Panc1 (cell line): Measurements from ENCODE around the gene NHSL1. TPM values are rescaled to one million over a fixed set of nuclear protein-coding genes. Genes with fewer than 3 reads are reported as not detected.

Experiments
- ATAC-seq: fragments of 200-7000 bp; cut with Tn5 transposase; 2 replicates; pipeline ENCODE4 v1.9.1; 2020; ENCODE audit warnings: mild to moderate bottlenecking, moderate library complexity
- BruUV-seq: library from RNA; stranded (reverse); fragments of 400-500 nt; replicated peaks from 2 replicates; lab custom pipeline; 2021; lab: Mats Ljungman, UMichigan
- CTCF ChIA-PET: fragments of 300-600 bp; sonication (Branson Sonifier 250); formaldehyde crosslinking; loops from one replicate; lab custom pipeline; 2022; ENCODE audit warnings: antibody characterized with exemption; lab: Charles Lee
- POLR2A ChIA-PET: fragments of 300-600 bp; sonication (Branson Sonifier 250); formaldehyde crosslinking; loops from one replicate; lab custom pipeline; 2022; ENCODE audit warnings: antibody characterized with exemption; lab: Charles Lee
- DNase-seq: peaks from one replicate; pipeline ENCODE4 v3.0.0-alpha.2; 2010; ENCODE audit warnings: low read depth, low spot score
- H3K27ac ChIP-seq: 2 replicates; pipeline ENCODE4 v1.5.1; 2011; ENCODE audit warnings: mild to moderate bottlenecking, low read length, inconsistent platforms
- H3K27me3 ChIP-seq: fragments of 200-500 bp; sonication (Bioruptor generic); 2 replicates; pipeline ENCODE4 v1.6.0; 2014; ENCODE audit warnings: low read length, inconsistent platforms; ENCODE audit not compliant: control insufficient read depth, insufficient read depth
- H3K36me3 ChIP-seq: fragments of 200-500 bp; sonication (Bioruptor generic); 2 replicates; pipeline ENCODE4 v1.5.1; 2014; ENCODE audit warnings: inconsistent platforms, mild to moderate bottlenecking, low read length, moderate library complexity; ENCODE audit not compliant: control insufficient read depth, insufficient read depth
- H3K4me1 ChIP-seq: 2 replicates; pipeline ENCODE4 v1.5.1; 2011; ENCODE audit warnings: inconsistent platforms, mild to moderate bottlenecking, low read length, moderate library complexity; ENCODE audit not compliant: control insufficient read depth, insufficient read depth
- H3K4me3 ChIP-seq, 2 experiments: 2 replicates each; pipeline ENCODE4 v1.5.1; 2011 to 2012; ENCODE audit warnings: low read depth in 2 of 2, low read length in 2 of 2, mild to moderate bottlenecking in 2 of 2, inconsistent platforms in 1 of 2, moderate library complexity in 1 of 2
- H3K9me3 ChIP-seq: fragments of 200-500 bp; sonication (Bioruptor generic); 2 replicates; pipeline ENCODE4 v1.5.1; 2014; ENCODE audit warnings: low read depth, mild to moderate bottlenecking, inconsistent platforms, low read length, moderate library complexity; ENCODE audit not compliant: control insufficient read depth, insufficient read depth
- CTCF ChIP-seq: fragments of 450-650 bp; IDR thresholded peaks from 2 replicates; pipeline ENCODE4 v1.5.1; 2017; ENCODE audit warnings: mild to moderate bottlenecking
- POLR2AphosphoS5 ChIP-seq: IDR thresholded peaks from 2 replicates; pipeline ENCODE4 v1.6.1; 2012; ENCODE audit warnings: mild to moderate bottlenecking, low read depth, low read length, moderate library complexity
- REST ChIP-seq, 2 experiments: IDR thresholded peaks; 2 replicates each; pipeline ENCODE4 v1.6.1; 2011 to 2012; ENCODE audit warnings: low read depth in 2 of 2, control low read depth in 1 of 2, low read length in 1 of 2, mild to moderate bottlenecking in 1 of 2, moderate library complexity in 1 of 2; ENCODE audit not compliant: insufficient read depth in 1 of 2
- SIN3A ChIP-seq: IDR thresholded peaks from 2 replicates; pipeline ENCODE4 v1.6.1; 2012; ENCODE audit warnings: low read depth, mild to moderate bottlenecking, low read length, moderate library complexity, borderline replicate concordance; ENCODE audit not compliant: insufficient read depth
- TCF7L2 ChIP-seq: IDR thresholded peaks from 2 replicates; pipeline ENCODE4 v1.6.1; 2011; ENCODE audit warnings: mild to moderate bottlenecking, low read depth, low read length, inconsistent platforms
- in situ Hi-C: cut with HindIII; loops from 2 replicates; pipeline ENCODE4 v1.10.0; 2016; ENCODE audit warnings: low sequenced_read_pairs, low pct_unique_long_range_greater_than_20kb
- intact Hi-C: fragments of 100-400 bp; cut with micrococcal nuclease; formaldehyde crosslinking; loops from one replicate; pipeline ENCODE4 v1.10.0; 2022; ENCODE audit not compliant: unreplicated experiment
- total RNA-seq: library from RNA; stranded (reverse); gene quantifications from one replicate; pipeline ENCODE4 v1.2.1, GENCODE V29; 2021; ENCODE audit not compliant: unreplicated experiment

Gene NHSL1
- total RNA-seq, 1 experiment from 2014 or later, result 20.6 TPM

DNA sequence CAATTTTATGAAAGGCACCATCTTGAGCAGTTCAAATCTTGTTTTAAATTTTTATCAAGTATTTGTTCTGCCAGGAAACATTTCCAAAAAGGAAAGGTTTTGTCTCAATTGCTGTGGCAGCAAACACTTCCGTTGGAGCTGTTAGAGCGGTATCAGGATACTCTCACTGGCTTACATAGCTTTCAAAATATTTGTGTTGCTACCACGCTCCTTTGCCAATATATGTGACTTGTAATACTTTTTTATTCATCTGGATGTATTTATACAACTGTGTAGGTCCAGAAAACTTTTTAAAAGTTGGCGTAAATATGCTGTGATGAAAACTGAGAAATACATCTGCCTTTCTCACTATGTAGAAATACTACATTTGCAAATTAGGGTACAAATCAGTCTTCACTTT lies 37.8 kb upstream of the NHSL1 start:
- CTCF ChIA-PET, result no interaction called here

GRCh38 chr6:138535728-138536455 lies 36.6 kb upstream of the NHSL1 start:
- no peak overlapping the region for H3K4me3 ChIP-seq
- DNase-seq (no peak), ATAC-seq (no peak)
- no peaks in the 10 kb centered on the region for H3K36me3 ChIP-seq
- ChIA-PET CTCF (no interaction called here), POLR2A (interaction anchor here (0.6 to 0.9 kb wide), 2 partner anchors 8 to 9 kb away, joined by 3 read pairs; no protein-coding TSS in a partner anchor)
- BruUV-seq, result no TSS peak
- TF ChIP-seq CTCF, result no peak
- TF ChIP-seq TCF7L2, result no peak
- no peak for TF ChIP-seq SIN3A
- TF ChIP-seq POLR2AphosphoS5, result no peak
- no peak for TF ChIP-seq REST (IDR thresholded peaks at IDR 0.05; ENCODE audit: insufficient read depth in 1 of 2, low read depth in 2 of 2, low read length in 1 of 2)
- in situ Hi-C loops (no loop called here), intact Hi-C loops (no loop called here)
- H3K27me3 ChIP-seq, result no peaks in the 10 kb centered on the region
- no peak overlapping the region for H3K27ac ChIP-seq
- no peaks in the 10 kb centered on the region for H3K4me1 ChIP-seq
- no peaks in the 10 kb centered on the region for H3K9me3 ChIP-seq

More for the DNA sequence above, 37.8 kb upstream of the NHSL1 start:
- peaks cover 9% of the 10 kb centered on the region for H3K4me1 ChIP-seq
- intact Hi-C loops (no loop called here), in situ Hi-C loops (no loop called here)
- TF ChIP-seq CTCF (no peak), TCF7L2 (no peak), POLR2AphosphoS5 (no peak), REST (IDR thresholded peaks at IDR 0.05; ENCODE audit: insufficient read depth in 1 of 2, low read depth in 2 of 2, low read length in 1 of 2) (no peak), SIN3A (no peak)
- no peak overlapping the region for H3K27ac ChIP-seq
- no peaks in the 10 kb centered on the region for H3K36me3 ChIP-seq
- no TSS peak for BruUV-seq
- ATAC-seq, result no peak
- no peak overlapping the region for H3K4me3 ChIP-seq
- POLR2A ChIA-PET, result no interaction called here
- no peak for DNase-seq
- H3K9me3 ChIP-seq, result no peaks in the 10 kb centered on the region
- H3K27me3 ChIP-seq, result no peaks in the 10 kb centered on the region
